Liver (tissue), 9 donors: ENCODE results near the gene CERKL. TPM values are rescaled to one million over a fixed set of nuclear protein-coding genes. Genes with fewer than 3 reads are reported as not detected.

Experiments
- DNase-seq: peaks from one replicate; pipeline ENCODE4 v3.0.0-alpha.2; 2017; ENCODE audit warnings: low spot score
- H3K27ac ChIP-seq, 2 donors: one replicate each; pipeline ENCODE4 v1.7.0; 2013; ENCODE audit warnings: inconsistent platforms in 2 of 2, low read length in 2 of 2, control low read depth in 1 of 2, low read depth in 1 of 2, mild to moderate bottlenecking in 1 of 2
- H3K27me3 ChIP-seq, 4 donors: one replicate each; pipeline versions ENCODE4 v1.6.1 to v1.7.0; 2013; ENCODE audit warnings: low read length in 3 of 4, inconsistent platforms in 1 of 4, mild to moderate bottlenecking in 1 of 4, moderate library complexity in 1 of 4; ENCODE audit not compliant: control insufficient read depth in 4 of 4, insufficient read depth in 4 of 4
- H3K36me3 ChIP-seq, 4 donors: one replicate each; pipeline versions ENCODE4 v1.6.1 to v1.7.0; 2013; ENCODE audit warnings: low read length in 3 of 4, mild to moderate bottlenecking in 3 of 4, low read depth in 1 of 4, moderate library complexity in 1 of 4; ENCODE audit not compliant: control insufficient read depth in 4 of 4, insufficient read depth in 3 of 4
- H3K4me1 ChIP-seq, 4 donors: one replicate each; pipeline versions ENCODE4 v1.6.1 to v1.7.0; 2013; ENCODE audit warnings: low read length in 3 of 4, mild to moderate bottlenecking in 3 of 4, moderate library complexity in 1 of 4; ENCODE audit not compliant: control insufficient read depth in 4 of 4, insufficient read depth in 4 of 4
- H3K4me3 ChIP-seq, 3 donors: one replicate each; pipeline versions ENCODE4 v1.6.1 to v1.7.0; 2013; ENCODE audit warnings: low read length in 3 of 3, control low read depth in 1 of 3, low read depth in 1 of 3, mild to moderate bottlenecking in 1 of 3
- H3K9ac ChIP-seq, 2 donors: one replicate each; pipeline ENCODE4 v1.7.0; 2013; ENCODE audit warnings: low read length in 2 of 2, mild to moderate bottlenecking in 2 of 2, moderate library complexity in 2 of 2, control low read depth in 1 of 2, low read depth in 1 of 2
- H3K9me3 ChIP-seq, 4 donors: one replicate each; pipeline versions ENCODE4 v1.6.1 to v1.7.0; 2013; ENCODE audit warnings: low read length in 3 of 4; ENCODE audit not compliant: control insufficient read depth in 4 of 4
- EGR1 ChIP-seq, 2 donors: IDR thresholded peaks; 2 replicates each; pipeline ENCODE4 v1.6.1; 2016 to 2018; ENCODE audit warnings: antibody characterized with exemption in 2 of 2, low read depth in 2 of 2
- GABPA ChIP-seq, 2 donors: IDR thresholded peaks in 1 of 2; conservative IDR thresholded peaks in 1 of 2; 2 replicates each; pipeline ENCODE4 v1.6.1; 2016; ENCODE audit warnings: antibody characterized with exemption in 2 of 2, mild to moderate bottlenecking in 1 of 2, moderate library complexity in 1 of 2
- HNF4A ChIP-seq, 2 donors: conservative IDR thresholded peaks; 2 replicates each; pipeline ENCODE4 v1.6.1; 2016; ENCODE audit warnings: antibody characterized with exemption in 2 of 2, mild to moderate bottlenecking in 2 of 2
- HNF4G ChIP-seq: IDR thresholded peaks from 2 replicates; pipeline ENCODE4 v1.6.1; 2016; ENCODE audit warnings: antibody characterized with exemption
- NR2F2 ChIP-seq: IDR thresholded peaks from 2 replicates; pipeline ENCODE4 v1.6.1; 2016; ENCODE audit warnings: antibody characterized with exemption
- RAD21 ChIP-seq, 2 donors: IDR thresholded peaks; 2 replicates each; pipeline ENCODE4 v1.6.1; 2016; ENCODE audit warnings: antibody characterized with exemption in 2 of 2, mild to moderate bottlenecking in 2 of 2
- SP1 ChIP-seq: IDR thresholded peaks from 2 replicates; pipeline ENCODE4 v1.6.1; 2018; ENCODE audit warnings: antibody characterized with exemption, mild to moderate bottlenecking
- TAF1 ChIP-seq: conservative IDR thresholded peaks from 2 replicates; pipeline ENCODE4 v1.6.1; 2016; ENCODE audit warnings: antibody characterized with exemption, mild to moderate bottlenecking
- WGBS: extraction: QIAGEN DNeasy Blood & Tissue Kit; methylation state at CpG from one replicate; pipeline ENCODE4 v1.1.7; 2013; 5-methylcytosine and 5-hydroxymethylcytosine counted together
- polyA plus RNA-seq, 2 donors: library from polyadenylated mRNA; stranded (reverse) in 1 of 2; unstranded in 1 of 2; fragments of 200-250 nt in 1 of 2; fragments of >200 nt in 1 of 2; fragmentation: Nextera tagmentation in 1 of 2; extraction: Ambion mirVana in 1 of 2; gene quantifications; one replicate each; pipeline versions ENCODE4 v1.2.1 to v1.2.3, GENCODE V29; 2013 to 2015
- total RNA-seq, 2 donors: library from RNA; depleted of rRNA; stranded (reverse); fragments of >200 nt; gene quantifications; one replicate each; pipeline ENCODE4 v1.2.3, GENCODE V29; 2014
- TF ChIP-seq, protein P1 (sequence below): fragments of 150-350 bp; IDR thresholded peaks from 2 replicates; pipeline ENCODE4 v1.5.1; 2017; ENCODE audit warnings: improper control_type of control experiment, low read depth, low read length; ENCODE audit not compliant: missing input control
- TF ChIP-seq, protein P2 (sequence below): IDR thresholded peaks from 2 replicates; pipeline ENCODE4 v1.6.1; 2016; ENCODE audit warnings: antibody characterized with exemption, mild to moderate bottlenecking
- TF ChIP-seq, protein P3 (sequence below): IDR thresholded peaks from 2 replicates; pipeline ENCODE4 v1.6.1; 2016; ENCODE audit warnings: antibody characterized with exemption
- TF ChIP-seq, protein P4 (sequence below): IDR thresholded peaks from 2 replicates; pipeline ENCODE4 v1.6.1; 2016; ENCODE audit warnings: antibody characterized with exemption
- donor health status: healthy.
- donor health status: healthy.
- donor health status: healthy.
- donor health status: healthy.
- donor health status: healthy.

The CERKL gene
- total and polyA plus RNA-seq, 4 donors, result 0.50 to 0.79 TPM; not detected in 2

DNA sequence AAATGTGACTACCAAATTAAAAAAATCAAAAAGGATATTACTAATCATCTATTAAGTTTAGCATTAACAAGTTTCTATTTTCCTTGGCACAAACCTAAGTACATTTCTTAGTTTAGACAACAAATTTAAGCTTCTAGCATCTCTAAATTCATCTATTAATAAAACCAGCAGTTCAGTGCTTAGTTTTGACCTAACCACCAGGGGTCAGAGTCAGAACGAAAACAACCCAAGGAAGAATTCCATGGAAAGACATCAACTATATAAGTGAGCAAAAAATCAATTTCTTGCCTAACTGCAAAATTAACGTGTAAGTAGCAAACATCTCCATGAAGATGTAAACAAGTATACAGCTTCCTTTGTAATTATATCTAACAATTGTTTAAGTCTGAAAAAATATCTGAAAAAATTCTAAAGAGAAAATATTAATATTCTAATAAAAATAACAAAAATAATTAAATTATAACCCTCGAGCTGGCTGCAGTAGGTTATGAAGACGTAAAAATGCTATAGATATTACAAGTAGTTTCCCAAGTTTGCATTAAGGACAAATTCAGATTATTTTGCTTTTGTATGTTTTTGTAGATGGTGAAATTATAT is 83.7 kb downstream of the CERKL start:
- Histone ChIP-seq H3K27me3 (peaks cover 0 to 7% (median 0%) of the 10 kb centered on the region in 4 donors), H3K9ac (no peak overlapping the region), H3K9me3 (no peaks in the 10 kb centered on the region), H3K4me3 (no peak overlapping the region), H3K4me1 (no peaks in the 10 kb centered on the region), H3K36me3 (no peaks in the 10 kb centered on the region), H3K27ac (no peak overlapping the region)
- DNase-seq, result no peak
- WGBS, result 33% methylated on average over 4 of the region's 4 CpGs
- TF ChIP-seq, protein P1, sequence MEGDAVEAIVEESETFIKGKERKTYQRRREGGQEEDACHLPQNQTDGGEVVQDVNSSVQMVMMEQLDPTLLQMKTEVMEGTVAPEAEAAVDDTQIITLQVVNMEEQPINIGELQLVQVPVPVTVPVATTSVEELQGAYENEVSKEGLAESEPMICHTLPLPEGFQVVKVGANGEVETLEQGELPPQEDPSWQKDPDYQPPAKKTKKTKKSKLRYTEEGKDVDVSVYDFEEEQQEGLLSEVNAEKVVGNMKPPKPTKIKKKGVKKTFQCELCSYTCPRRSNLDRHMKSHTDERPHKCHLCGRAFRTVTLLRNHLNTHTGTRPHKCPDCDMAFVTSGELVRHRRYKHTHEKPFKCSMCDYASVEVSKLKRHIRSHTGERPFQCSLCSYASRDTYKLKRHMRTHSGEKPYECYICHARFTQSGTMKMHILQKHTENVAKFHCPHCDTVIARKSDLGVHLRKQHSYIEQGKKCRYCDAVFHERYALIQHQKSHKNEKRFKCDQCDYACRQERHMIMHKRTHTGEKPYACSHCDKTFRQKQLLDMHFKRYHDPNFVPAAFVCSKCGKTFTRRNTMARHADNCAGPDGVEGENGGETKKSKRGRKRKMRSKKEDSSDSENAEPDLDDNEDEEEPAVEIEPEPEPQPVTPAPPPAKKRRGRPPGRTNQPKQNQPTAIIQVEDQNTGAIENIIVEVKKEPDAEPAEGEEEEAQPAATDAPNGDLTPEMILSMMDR, result peak; percentile 51
- TF ChIP-seq RAD21 (IDR thresholded peaks at IDR 0.05) (peak; percentile 74 to 79), TAF1 (no peak)

DNA sequence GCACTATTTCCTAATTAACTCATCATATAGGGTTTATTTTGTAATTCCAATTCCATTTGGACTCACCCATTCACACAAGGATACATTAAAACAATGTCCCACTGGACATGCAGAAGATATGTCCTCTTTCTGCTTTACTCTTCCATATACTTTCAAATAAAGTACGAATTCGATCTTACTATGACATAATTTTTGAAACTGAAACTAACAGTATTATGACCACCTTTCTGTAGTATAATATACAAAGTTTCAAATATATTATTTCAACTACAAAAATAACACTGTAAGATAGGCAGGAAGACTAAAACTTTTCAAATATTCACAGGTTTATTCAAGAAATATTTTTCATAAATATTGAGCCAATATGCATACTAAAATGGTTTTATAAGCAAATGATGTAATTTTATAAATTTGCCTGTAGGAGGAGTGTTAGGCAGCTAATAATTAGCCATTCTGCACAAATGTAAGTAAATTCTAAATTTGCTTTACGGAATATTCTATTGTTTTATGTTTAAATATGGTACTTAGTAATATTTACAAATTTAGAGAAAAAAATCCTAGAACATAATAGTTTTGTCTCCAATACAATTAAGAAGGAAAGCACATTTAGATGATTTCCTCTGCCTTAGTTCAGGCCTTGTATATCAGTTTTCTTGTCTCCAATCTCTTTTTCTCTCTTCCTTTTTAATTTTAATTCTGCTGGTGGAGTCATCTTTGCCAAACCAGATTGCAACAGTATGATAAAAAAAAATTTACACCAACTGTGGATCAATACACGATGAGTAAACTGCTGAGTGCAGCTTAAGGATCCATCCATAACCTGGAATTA is 85.9 kb downstream of the CERKL start:
- Histone ChIP-seq H3K27me3 (peaks cover 0 to 7% (median 0%) of the 10 kb centered on the region in 4 donors), H3K9ac (no peak overlapping the region), H3K27ac (no peak overlapping the region), H3K36me3 (no peaks in the 10 kb centered on the region), H3K9me3 (no peaks in the 10 kb centered on the region), H3K4me3 (no peak overlapping the region), H3K4me1 (no peaks in the 10 kb centered on the region)
- TF ChIP-seq RAD21 (IDR thresholded peaks at IDR 0.05) (peak; percentile 28 to 36), SP1 (no peak)
- 53% methylated on average over 4 of the region's 4 CpGs for WGBS
- no peak for DNase-seq

DNA sequence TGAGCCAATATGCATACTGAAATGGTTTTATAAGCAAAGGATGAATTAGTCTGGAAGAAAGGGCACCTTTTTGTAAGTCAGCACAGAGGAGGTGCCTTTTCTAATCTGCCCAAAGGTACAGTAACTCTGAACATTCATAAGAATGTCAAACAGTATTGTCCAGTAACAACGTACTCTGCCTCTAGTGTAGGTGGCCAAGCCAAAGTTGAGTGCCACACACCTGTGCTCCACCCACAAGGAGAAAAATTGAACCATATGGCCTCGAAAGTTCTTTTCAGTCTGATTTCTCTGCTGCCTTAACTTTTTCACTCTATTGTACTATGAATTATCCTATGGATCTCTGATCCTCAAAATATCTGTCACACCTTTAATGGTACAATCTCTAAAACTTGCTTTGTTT is 86.8 kb downstream of the CERKL start:
- no peak for TF ChIP-seq SP1
- TF ChIP-seq HNF4A (conservative IDR thresholded peaks at IDR 0.05), result no peak
- H3K36me3 ChIP-seq, result no peaks in the 10 kb centered on the region
- no peaks in the 10 kb centered on the region for H3K4me1 ChIP-seq
- H3K27ac ChIP-seq, result no peak overlapping the region
- H3K9me3 ChIP-seq, result no peaks in the 10 kb centered on the region
- H3K9ac ChIP-seq, result no peak overlapping the region
- 77% methylated on average over 2 of the region's 2 CpGs for WGBS
- H3K4me3 ChIP-seq, result no peak overlapping the region
- DNase-seq, result no peak
- peaks cover 0 to 7% (median 0%) of the 10 kb centered on the region in 4 donors for H3K27me3 ChIP-seq

DNA sequence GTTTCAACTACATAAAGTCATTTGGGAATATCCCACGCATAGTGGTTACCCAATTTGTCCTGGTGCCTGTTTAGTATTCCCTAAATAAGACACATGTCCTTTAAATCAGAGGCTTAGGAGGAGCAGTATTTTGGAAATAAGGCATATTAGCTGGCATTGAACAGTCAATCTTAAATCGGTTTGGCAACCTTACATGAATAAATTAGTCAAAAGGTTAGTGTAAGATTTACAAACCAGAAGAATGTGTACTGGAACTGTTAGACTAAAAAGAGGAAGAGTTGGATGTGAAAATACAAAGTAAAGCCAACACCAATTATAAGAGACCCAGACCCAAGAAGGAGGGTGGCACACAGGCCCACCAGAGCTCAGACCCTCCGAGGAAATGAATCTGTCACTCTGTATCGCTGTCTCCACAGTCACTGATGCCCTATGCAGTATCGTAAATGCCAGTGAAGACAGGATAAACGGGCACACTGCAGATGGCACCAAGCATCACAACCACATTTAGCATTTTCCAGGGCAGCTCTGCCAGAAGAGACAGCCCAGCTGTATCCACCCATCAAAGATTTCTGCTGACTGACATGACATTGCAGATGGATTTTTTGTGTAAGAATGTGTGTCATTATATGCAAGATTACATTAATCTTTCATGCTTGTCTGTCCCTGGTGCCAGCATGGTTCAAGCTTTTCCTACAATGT is 90.4 kb downstream of the CERKL start:
- Histone ChIP-seq H3K27ac (no peak overlapping the region), H3K9ac (no peak overlapping the region), H3K9me3 (no peaks in the 10 kb centered on the region), H3K36me3 (no peaks in the 10 kb centered on the region), H3K4me3 (no peak overlapping the region), H3K4me1 (no peaks in the 10 kb centered on the region), H3K27me3 (no peaks in the 10 kb centered on the region)
- WGBS, result 85% methylated on average over 6 of the region's 6 CpGs
- no peak for DNase-seq
- TF ChIP-seq NR2F2, result no peak
- TF ChIP-seq GABPA (IDR thresholded peaks at IDR 0.05 in 1 of 2, conservative IDR thresholded peaks at IDR 0.05 in 1 of 2), result no peak
- TF ChIP-seq HNF4G, result no peak
- TF ChIP-seq, protein P2, sequence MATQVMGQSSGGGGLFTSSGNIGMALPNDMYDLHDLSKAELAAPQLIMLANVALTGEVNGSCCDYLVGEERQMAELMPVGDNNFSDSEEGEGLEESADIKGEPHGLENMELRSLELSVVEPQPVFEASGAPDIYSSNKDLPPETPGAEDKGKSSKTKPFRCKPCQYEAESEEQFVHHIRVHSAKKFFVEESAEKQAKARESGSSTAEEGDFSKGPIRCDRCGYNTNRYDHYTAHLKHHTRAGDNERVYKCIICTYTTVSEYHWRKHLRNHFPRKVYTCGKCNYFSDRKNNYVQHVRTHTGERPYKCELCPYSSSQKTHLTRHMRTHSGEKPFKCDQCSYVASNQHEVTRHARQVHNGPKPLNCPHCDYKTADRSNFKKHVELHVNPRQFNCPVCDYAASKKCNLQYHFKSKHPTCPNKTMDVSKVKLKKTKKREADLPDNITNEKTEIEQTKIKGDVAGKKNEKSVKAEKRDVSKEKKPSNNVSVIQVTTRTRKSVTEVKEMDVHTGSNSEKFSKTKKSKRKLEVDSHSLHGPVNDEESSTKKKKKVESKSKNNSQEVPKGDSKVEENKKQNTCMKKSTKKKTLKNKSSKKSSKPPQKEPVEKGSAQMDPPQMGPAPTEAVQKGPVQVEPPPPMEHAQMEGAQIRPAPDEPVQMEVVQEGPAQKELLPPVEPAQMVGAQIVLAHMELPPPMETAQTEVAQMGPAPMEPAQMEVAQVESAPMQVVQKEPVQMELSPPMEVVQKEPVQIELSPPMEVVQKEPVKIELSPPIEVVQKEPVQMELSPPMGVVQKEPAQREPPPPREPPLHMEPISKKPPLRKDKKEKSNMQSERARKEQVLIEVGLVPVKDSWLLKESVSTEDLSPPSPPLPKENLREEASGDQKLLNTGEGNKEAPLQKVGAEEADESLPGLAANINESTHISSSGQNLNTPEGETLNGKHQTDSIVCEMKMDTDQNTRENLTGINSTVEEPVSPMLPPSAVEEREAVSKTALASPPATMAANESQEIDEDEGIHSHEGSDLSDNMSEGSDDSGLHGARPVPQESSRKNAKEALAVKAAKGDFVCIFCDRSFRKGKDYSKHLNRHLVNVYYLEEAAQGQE, result no peak
- no peak for TF ChIP-seq EGR1 (IDR thresholded peaks at IDR 0.05; ENCODE audit: low read depth in 2 of 2)
- TF ChIP-seq, protein P3, sequence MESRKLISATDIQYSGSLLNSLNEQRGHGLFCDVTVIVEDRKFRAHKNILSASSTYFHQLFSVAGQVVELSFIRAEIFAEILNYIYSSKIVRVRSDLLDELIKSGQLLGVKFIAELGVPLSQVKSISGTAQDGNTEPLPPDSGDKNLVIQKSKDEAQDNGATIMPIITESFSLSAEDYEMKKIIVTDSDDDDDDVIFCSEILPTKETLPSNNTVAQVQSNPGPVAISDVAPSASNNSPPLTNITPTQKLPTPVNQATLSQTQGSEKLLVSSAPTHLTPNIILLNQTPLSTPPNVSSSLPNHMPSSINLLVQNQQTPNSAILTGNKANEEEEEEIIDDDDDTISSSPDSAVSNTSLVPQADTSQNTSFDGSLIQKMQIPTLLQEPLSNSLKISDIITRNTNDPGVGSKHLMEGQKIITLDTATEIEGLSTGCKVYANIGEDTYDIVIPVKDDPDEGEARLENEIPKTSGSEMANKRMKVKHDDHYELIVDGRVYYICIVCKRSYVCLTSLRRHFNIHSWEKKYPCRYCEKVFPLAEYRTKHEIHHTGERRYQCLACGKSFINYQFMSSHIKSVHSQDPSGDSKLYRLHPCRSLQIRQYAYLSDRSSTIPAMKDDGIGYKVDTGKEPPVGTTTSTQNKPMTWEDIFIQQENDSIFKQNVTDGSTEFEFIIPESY, result no peak
- TF ChIP-seq, protein P4, sequence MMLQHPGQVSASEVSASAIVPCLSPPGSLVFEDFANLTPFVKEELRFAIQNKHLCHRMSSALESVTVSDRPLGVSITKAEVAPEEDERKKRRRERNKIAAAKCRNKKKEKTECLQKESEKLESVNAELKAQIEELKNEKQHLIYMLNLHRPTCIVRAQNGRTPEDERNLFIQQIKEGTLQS, result no peak
